ENCODE results near the gene TPST1. TPM values are rescaled to one million over a fixed set of nuclear protein-coding genes. Genes with fewer than 3 reads are reported as not detected.
A peak's percentile ranks its signal among the peaks of the same experiment; 100 is the strongest.

The TPST1 gene
- total and polyA plus RNA-seq, 9 of the 15 experiments (the other 6 are each of a cell fraction or from before 2014, with no cell fraction given): 0.15 to 2.2 (median 0.53) TPM

GRCh38 chr7:66157060-66157459, 48.1 kb upstream of the TPST1 start (continued):
- TF ChIP-seq HBP1 (CRISPR knock-in tag; IDR thresholded peaks at IDR 0.05): no peak
- TF ChIP-seq NFXL1 (CRISPR knock-in tag; IDR thresholded peaks at IDR 0.05): no peak
- peak; percentile 65 for TF ChIP-seq ZNF384 (IDR thresholded peaks at IDR 0.05; ENCODE audit: low read depth, low read length)
- no peak for TF ChIP-seq SMAD1 (IDR thresholded peaks at IDR 0.05; ENCODE audit: low read depth, low read length, partially characterized antibody)
- TF ChIP-seq ZNF586 (CRISPR knock-in tag; conservative IDR thresholded peaks at IDR 0.05): no peak
- TF ChIP-seq SAFB (IDR thresholded peaks at IDR 0.05; ENCODE audit: borderline replicate concordance, low read depth, low read length): no peak
- no peak for TF ChIP-seq MECOM (CRISPR knock-in tag; IDR thresholded peaks at IDR 0.05)
- TF ChIP-seq NR4A1 (CRISPR knock-in tag; IDR thresholded peaks at IDR 0.05): no peak
- TF ChIP-seq NR4A1 (tag; IDR thresholded peaks at IDR 0.05): no peak
- no peak for TF ChIP-seq ZNF764 (CRISPR knock-in tag; IDR thresholded peaks at IDR 0.05; ENCODE audit: low read depth)
- no peak for TF ChIP-seq RNF2 (IDR thresholded peaks at IDR 0.05)
- TF ChIP-seq DLX4 (CRISPR knock-in tag; IDR thresholded peaks at IDR 0.05): no peak
- TF ChIP-seq NBN (IDR thresholded peaks at IDR 0.05; ENCODE audit: low read depth): peak; percentile 48; the same call in 1 of the 2 replicates
- TF ChIP-seq ZEB2 (IDR thresholded peaks at IDR 0.05): no peak
- no peak for TF ChIP-seq MED1 (CRISPR knock-in tag; IDR thresholded peaks at IDR 0.05; ENCODE audit: borderline replicate concordance)
- TF ChIP-seq ETS1 (conservative IDR thresholded peaks at IDR 0.05; ENCODE audit: control insufficient read depth, low read depth, low read length): no peak
- 0 out of 2 replicates have a peak, but pooled peaks have one; percentile 31 for TF ChIP-seq ZNF766 (CRISPR knock-in tag; conservative IDR thresholded peaks at IDR 0.05)
- TF ChIP-seq ZNF146 (CRISPR knock-in tag; IDR thresholded peaks at IDR 0.05; ENCODE audit: unreplicated experiment): no peak
- TF ChIP-seq POLR2B (IDR thresholded peaks at IDR 0.05; ENCODE audit: low read depth, partially characterized antibody): no peak
- TF ChIP-seq ILK (tag; IDR thresholded peaks at IDR 0.05; ENCODE audit: borderline replicate concordance, low read depth): no peak
- peak; percentile 98 for TF ChIP-seq MAFG (tag; conservative IDR thresholded peaks at IDR 0.05)
- TF ChIP-seq TAF15 (IDR thresholded peaks at IDR 0.05; ENCODE audit: low read depth, low read length): no peak
- TF ChIP-seq ATF1 (CRISPR knock-in tag; IDR thresholded peaks at IDR 0.05): no peak
- no peak for TF ChIP-seq ATF1 (tag; IDR thresholded peaks at IDR 0.05)
- TF ChIP-seq ZNF436 (CRISPR knock-in tag; IDR thresholded peaks at IDR 0.05): no peak
- TF ChIP-seq SMARCA4 (IDR thresholded peaks at IDR 0.05): peak; percentile 65
- TF ChIP-seq ZNF174 (CRISPR knock-in tag; IDR thresholded peaks at IDR 0.05): no peak
- TF ChIP-seq POLR2G (IDR thresholded peaks at IDR 0.05; ENCODE audit: low read depth, low read length): no peak
- TF ChIP-seq ZKSCAN8 (CRISPR knock-in tag; IDR thresholded peaks at IDR 0.05): no peak
- TF ChIP-seq HIVEP1 (CRISPR knock-in tag; IDR thresholded peaks at IDR 0.05): no peak
- TF ChIP-seq USF1 (CRISPR knock-in tag; IDR thresholded peaks at IDR 0.05): no peak

Measured in K562 (cell line).